NCI-H2081 treated with DMSO at 0.1 percent for 48 hours (cell line): ENCODE data around the gene OR2B3.
"Not testable (repeated sequence)": the region's sequence is repeated elsewhere in the genome, so short reads cannot be mapped to it uniquely, and the experiment has no call there.

ENCODE experiments used
- DNase-seq: peaks from one replicate; lab custom pipeline; 2025; lab: John Stamatoyannopoulos, UW

The OR2B3 gene, protein sequence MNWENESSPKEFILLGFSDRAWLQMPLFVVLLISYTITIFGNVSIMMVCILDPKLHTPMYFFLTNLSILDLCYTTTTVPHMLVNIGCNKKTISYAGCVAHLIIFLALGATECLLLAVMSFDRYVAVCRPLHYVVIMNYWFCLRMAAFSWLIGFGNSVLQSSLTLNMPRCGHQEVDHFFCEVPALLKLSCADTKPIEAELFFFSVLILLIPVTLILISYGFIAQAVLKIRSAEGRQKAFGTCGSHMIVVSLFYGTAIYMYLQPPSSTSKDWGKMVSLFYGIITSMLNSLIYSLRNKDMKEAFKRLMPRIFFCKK

DNA sequence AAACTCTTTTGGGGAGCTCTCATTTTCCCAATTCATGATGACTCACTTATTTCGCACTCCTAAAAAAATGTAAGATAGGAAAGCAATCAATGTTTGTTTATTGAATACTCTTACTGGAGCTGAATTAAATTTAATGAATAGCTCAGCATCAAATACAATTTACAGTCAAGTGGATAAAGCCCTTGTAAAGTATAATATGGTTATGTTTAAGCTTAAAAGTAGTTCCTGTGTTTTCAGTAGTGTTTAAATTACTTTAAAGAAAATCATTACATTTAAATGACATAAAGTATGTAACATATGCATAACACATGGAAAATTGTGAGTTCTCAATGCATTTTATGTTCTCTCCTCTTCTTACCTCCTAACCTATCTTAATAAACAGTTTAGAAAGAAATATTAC, at the start of gene OR2B3:
OR2B3 (minus strand) TSS at position 101 of the 400 bp plus-strand sequence; CDS start at position 36, 65 bp downstream.
- DNase-seq = no peak

GRCh38 chr6:29131691-29132090, 44.6 kb upstream of the OR2B3 start:
- no peak for DNase-seq

DNA sequence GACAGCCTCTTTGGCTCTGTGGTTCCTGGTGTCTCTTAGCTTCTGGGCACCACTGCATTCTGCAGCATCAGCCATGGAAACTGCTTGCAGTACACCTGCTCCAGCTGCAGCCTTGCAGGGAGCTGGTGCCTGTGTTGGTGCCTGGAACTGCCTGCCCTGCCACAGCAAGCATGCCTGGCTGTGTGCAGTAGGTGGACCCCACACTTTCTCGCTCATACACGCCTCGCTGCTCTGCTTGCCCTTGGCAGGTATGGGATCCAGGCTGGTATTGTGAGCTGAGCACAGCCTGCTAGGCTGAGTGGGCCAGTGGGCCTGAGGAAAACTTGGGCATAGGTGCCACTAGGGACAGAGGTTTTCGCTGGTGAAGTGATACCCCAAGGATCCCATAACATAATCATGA, 43.5 kb upstream of the OR2B3 start:
- no peak for DNase-seq

GRCh38 chr6:29129326-29130012, 42.4 kb upstream of the OR2B3 start:
- DNase-seq = no peak

DNA sequence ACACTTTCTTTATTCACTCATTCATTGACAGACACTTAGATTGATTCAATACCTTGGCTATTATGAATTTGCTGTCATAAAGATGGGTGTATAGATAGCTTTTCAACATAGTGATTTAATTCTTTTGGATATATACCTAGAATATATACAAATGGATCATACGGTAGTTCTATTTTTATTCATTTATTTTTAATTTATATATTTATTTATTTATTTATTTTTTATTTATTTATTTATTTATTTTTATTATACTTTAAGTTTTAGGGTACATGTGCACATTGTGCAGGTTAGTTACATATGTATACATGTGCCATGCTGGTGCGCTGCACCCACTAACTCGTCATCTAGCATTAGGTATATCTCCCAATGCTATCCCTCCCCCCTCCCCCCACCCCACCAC, 27.9 kb upstream of the OR2B3 start:
- DNase-seq = not testable (repeated sequence)

GRCh38 chr6:29112135-29112534, 25.0 kb upstream of the OR2B3 start:
- DNase-seq = no peak

DNA sequence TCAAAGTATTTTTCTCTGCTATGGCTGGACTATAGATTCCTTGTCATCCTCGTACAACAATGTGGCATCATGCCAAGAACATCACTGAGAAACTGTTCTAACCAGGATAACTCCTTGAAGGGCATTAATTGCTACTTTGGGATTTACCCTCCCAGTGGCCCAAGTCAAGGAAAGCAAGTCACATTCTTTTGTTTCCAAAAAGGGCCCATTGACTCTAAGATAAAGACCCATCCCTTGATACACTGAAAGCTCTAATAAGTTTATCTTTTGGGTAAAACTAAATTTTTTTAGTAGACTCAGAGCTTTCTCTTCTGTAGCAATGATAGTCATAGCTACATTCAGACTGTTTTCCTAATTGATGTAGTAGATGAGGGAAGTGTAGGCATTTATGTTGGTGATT, 20.6 kb upstream of the OR2B3 start, which contains the start of gene OR2J3:
OR2J3 (plus strand) TSS at position 301 of the 400 bp plus-strand sequence. CDS start 3,833 bp downstream, outside the sequence.
- no peak for DNase-seq

DNA sequence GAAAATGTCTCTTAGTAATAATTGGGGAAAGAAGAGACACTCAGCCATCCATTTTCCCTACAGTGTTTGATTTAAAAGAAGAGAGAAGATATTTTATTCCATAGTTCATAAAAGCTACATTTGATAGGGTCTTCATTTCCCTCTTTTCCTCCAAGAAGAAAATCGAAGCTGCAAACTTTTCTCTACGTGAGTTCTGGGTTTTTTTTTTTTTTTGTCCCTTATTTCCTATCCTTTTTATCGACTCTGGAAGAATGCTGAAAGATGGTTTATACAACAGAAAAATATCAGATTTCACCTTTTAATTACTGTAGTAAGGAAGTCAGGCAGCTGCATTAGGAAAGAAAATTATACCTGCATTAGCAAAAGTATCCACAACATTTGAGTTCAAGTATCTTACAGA, 12.1 kb upstream of the OR2B3 start, which contains the start of gene OR2J1:
OR2J1 (plus strand) TSS at position 301 of the 400 bp plus-strand sequence. CDS start 1,453 bp downstream, outside the sequence.
- no peak for DNase-seq

- no peak for DNase-seq
Observed at GRCh38 chr6:29097803-29098202, 10.7 kb upstream of the OR2B3 start.

DNA sequence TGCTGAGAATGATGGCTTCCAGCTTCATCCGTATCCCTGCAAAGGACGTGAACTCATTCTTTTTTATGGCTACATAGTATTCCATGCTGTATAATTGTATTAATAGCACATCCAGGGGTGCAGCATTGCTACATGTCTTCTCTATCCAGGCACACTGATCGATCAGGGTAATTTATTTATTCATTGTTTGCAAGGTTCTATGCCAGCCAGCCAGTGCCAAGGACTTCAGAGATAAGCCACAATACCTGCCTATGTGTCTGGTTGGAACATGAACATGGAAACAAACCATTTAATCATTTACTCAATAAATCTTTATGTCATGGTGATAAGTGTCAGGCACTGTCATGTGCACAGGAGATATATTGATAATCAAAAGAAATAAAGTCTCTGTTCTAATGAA, 5.8 kb upstream of the OR2B3 start:
- DNase-seq = no peak

GRCh38 chr6:29082457-29082856, 4.7 kb downstream of the OR2B3 start:
- DNase-seq = no peak

DNA sequence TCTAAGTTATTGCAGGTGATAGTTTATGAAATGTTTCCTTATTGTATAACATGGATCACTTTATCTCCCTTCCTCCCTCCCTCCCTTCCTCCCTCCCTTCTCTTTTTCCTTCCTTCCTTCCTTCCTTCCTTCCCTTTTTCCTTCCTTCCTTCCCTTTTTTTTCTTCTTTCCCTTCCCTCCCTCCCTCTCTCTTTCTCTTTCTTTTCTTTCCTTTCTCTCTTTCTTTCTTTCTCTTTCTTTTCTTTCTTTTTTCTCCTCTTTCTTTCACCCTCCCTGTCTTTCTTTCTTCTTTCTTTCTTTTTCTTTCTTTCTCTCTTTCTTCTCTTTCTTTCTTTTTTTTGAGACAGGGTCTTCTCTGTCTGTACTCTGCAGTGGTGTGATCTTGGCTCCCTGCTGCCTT, 5.8 kb downstream of the OR2B3 start:
- no peak for DNase-seq

DNA sequence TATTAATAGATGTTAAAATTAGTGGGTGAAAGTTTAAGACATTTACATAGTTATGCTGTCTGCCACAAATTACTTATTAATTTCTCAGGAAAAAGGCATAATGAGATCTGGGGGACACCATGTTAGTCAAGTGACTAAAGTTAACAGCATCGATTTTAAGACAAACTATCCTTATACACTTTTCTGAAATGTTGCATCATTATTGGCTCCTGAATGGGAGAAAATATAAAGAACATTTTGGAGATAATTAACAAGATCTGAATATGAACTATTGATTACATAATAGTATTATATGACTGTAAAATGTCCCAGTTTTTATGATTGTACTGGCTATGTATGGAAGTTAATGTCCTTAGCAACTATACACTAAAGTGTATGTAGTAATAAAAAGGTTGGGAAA, 7.9 kb downstream of the OR2B3 start:
- no peak for DNase-seq

DNA sequence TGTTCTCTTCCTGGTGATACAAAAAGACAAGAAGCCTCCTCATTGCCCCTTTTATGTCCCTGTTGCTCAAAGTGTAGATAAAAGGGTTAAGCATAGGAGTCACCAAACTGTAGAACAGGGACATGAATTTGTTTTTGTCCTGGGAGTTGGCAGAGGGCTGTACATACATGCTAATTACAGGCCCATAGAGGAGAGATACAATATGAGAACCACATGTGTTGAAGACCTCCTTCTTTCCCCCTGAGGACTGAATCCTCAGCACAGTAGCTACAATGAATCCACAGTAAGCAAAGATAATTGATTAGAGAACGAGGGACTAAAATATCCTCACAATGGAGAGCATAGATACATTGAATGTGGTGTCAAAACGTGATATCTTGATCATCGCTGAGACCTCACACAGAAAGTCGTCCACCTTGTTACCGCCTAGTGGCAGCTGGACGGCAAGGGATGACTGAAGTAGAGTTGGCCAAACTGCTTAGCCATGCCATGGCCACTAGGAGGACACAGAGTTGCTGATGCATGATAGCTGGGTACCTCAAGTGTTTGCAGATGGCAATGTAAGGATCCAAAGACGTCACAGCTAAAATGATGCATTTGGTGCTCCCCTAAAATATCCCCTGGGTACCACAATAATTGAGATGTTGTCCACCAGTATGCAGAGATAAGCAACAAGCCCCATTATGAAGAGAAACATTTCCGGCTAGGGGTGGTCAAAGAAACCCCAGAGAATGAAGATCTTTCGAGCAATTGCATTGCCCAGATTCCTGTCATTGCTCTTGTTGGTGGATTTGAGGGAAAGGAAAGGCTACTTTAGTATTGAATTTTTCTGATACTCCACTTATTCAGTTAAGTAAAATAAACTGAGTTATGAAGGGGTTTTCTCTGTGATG, 15.0 kb downstream of the OR2B3 start:
- DNase-seq = no peak

DNA sequence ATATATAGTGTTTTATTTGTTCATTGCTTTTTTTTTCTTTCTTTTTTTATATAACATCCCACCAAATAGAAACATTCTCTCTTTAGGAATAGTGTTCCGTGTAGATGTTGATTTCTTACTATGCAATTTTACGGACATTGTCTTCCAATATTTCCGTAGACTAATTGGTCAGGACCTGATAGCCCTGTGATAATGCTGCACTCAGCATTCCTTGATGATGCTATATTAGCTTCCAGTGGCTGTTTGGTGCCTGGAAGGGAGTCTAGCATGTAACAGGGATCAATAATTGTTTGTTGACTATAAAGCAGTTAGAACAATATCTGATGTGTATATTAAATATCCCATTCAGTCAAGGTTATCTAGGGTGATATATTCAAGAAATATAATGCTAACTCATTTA, 35.4 kb downstream of the OR2B3 start:
- no peak for DNase-seq

- DNase-seq = no peak
Observed at GRCh38 chr6:29045075-29045474, 42.0 kb downstream of the OR2B3 start, which contains the start of gene OR2W1. Gene OR2W1, minus strand, starts transcription at chr6:29045175. Its CDS starts 0 bp downstream, at chr6:29045175.
